Tibial nerve (tissue), 4 donors: ENCODE measurements around the gene TNFAIP8. TPM values are rescaled to one million over a fixed set of nuclear protein-coding genes. Genes with fewer than 3 reads are reported as not detected.

Experiments
- DNase-seq, 2 donors: peaks; one replicate each; pipeline ENCODE4 v3.0.0-alpha.2; 2019; ENCODE audit warnings: low spot score in 2 of 2
- H3K27ac ChIP-seq, 4 donors: fragments of 200-600 bp; sonication (generic) in 3 of 4; one replicate each; pipeline ENCODE4 v1.5.1; 2017 to 2019; ENCODE audit warnings: mild to moderate bottlenecking in 1 of 4
- H3K27me3 ChIP-seq, 2 donors: fragments of 200-600 bp; sonication (generic) in 1 of 2; one replicate each; pipeline versions ENCODE4 v1.5.1 to v1.6.0; 2017 to 2019
- H3K36me3 ChIP-seq, 3 donors: fragments of 200-600 bp; sonication (generic); one replicate each; pipeline ENCODE4 v1.5.1; 2018 to 2019
- H3K4me1 ChIP-seq, 4 donors: fragments of 200-600 bp; sonication (generic) in 3 of 4; one replicate each; pipeline ENCODE4 v1.5.1; 2017 to 2019
- H3K4me3 ChIP-seq, 4 donors: fragments of 200-600 bp; sonication (generic) in 3 of 4; one replicate each; pipeline ENCODE4 v1.5.1; 2017 to 2019; ENCODE audit warnings: mild to moderate bottlenecking in 1 of 4, moderate library complexity in 1 of 4
- H3K9me3 ChIP-seq, 4 donors: fragments of 200-600 bp; sonication (generic) in 3 of 4; one replicate each; pipeline ENCODE4 v1.5.1; 2017 to 2019
- CTCF ChIP-seq, 5 experiments: fragments of 200-600 bp in 3 of 5; fragments of 450-650 bp in 2 of 5; sonication (generic) in 3 of 5; IDR thresholded peaks; one replicate each; pipeline ENCODE4 v1.5.1; 2016 to 2019; ENCODE audit warnings: antibody characterized with exemption in 5 of 5, mild to moderate bottlenecking in 3 of 5, moderate library complexity in 2 of 5
- EP300 ChIP-seq, 2 donors: sonication (generic); formaldehyde crosslinking; IDR thresholded peaks; one replicate each; pipeline ENCODE4 v1.6.1; 2017; ENCODE audit warnings: antibody characterized with exemption in 2 of 2, mild to moderate bottlenecking in 1 of 2
- POLR2A ChIP-seq, 2 donors: fragments of 450-650 bp; IDR thresholded peaks; one replicate each; pipeline ENCODE4 v1.6.1; 2017; ENCODE audit warnings: antibody characterized with exemption in 2 of 2, mild to moderate bottlenecking in 2 of 2, moderate library complexity in 2 of 2
- WGBS, 2 donors: methylation state at CpG; one replicate each; pipeline ENCODE4 v1.1.5; 2018; 5-methylcytosine and 5-hydroxymethylcytosine counted together
- total RNA-seq, 4 donors: library from RNA; depleted of rRNA; stranded (reverse); fragments of >200 nt; gene quantifications; one replicate each; pipeline ENCODE4 v1.1.0, GENCODE V29; 2016

TNFAIP8 gene
- total RNA-seq, 4 donors from 2014 or later: 15.3 to 19.4 (median 17.8) TPM

GRCh38 chr5:119318256-119318894, 37.4 kb upstream of the TNFAIP8 start:
- Histone ChIP-seq H3K4me1 (peaks cover 0 to 10% (median 2%) of the 10 kb centered on the region in 4 donors), H3K27ac (no peak overlapping the region), H3K4me3 (no peak overlapping the region), H3K9me3 (no peaks in the 10 kb centered on the region), H3K27me3 (no peaks in the 10 kb centered on the region), H3K36me3 (no peaks in the 10 kb centered on the region)
- TF ChIP-seq EP300 (IDR thresholded peaks at IDR 0.05) (no peak), CTCF (IDR thresholded peaks at IDR 0.05) (no peak)
- WGBS, 2 donors: 66 to 82% methylated on average over 7 of the region's 7 CpGs
- no peak for DNase-seq

DNA sequence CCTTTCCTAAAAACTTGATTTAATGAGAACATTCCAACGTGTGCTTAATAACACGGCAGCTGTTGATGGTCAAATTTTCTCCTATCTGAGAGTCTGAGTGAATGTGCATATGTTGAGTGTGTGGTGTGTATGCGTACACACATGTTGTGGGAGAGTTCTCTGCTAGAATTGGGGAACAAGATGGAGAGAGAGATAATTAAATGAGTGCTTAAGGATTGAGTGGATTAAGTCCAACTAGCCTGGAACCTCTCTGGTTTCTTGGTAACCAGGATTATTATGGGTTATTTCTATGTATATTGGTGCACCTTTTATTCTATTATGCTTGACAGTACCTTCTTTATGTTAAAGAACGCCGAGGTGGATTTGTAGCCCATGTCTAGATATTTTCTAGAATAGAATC, 36.4 kb upstream of the TNFAIP8 start:
- Histone ChIP-seq H3K27me3 (no peaks in the 10 kb centered on the region), H3K4me3 (no peak overlapping the region), H3K9me3 (no peaks in the 10 kb centered on the region), H3K27ac (no peak overlapping the region), H3K4me1 (peaks cover 0 to 18% (median 4%) of the 10 kb centered on the region in 4 donors), H3K36me3 (no peaks in the 10 kb centered on the region)
- TF ChIP-seq EP300 (IDR thresholded peaks at IDR 0.05): no peak
- TF ChIP-seq POLR2A (IDR thresholded peaks at IDR 0.05): no peak
- TF ChIP-seq CTCF (IDR thresholded peaks at IDR 0.05): no peak
- WGBS, 2 donors: 88 to 89% methylated on average over 5 of the region's 5 CpGs
- no peak for DNase-seq

DNA sequence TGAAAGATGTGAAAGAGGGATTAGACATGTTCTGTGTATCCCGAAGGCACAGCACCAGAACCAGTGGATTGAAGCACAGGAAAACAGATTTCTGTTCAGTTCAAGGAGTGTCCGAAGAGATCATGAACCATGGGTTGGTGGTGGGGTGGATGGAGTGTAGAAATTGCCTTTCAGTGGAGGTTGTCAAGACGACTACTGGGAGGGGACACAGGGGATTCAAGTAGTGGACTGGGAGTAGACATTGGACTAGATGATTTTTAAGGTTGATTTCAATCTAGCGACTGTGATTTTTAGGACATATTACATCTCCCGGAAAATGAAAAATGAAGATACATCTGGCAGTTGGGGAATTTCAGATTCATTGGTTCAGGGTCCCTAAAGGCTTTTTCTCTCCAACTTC, 35.9 kb upstream of the TNFAIP8 start:
- TF ChIP-seq EP300 (IDR thresholded peaks at IDR 0.05) (no peak), POLR2A (IDR thresholded peaks at IDR 0.05) (no peak), CTCF (IDR thresholded peaks at IDR 0.05) (no peak)
- Histone ChIP-seq H3K27me3 (no peaks in the 10 kb centered on the region), H3K36me3 (no peaks in the 10 kb centered on the region), H3K4me1 (peaks cover 0 to 22% (median 6%) of the 10 kb centered on the region in 4 donors), H3K27ac (no peak overlapping the region), H3K4me3 (no peak overlapping the region), H3K9me3 (no peaks in the 10 kb centered on the region)
- WGBS, 2 donors: 93 to 96% methylated on average over 5 of the region's 5 CpGs
- no peak for DNase-seq

DNA sequence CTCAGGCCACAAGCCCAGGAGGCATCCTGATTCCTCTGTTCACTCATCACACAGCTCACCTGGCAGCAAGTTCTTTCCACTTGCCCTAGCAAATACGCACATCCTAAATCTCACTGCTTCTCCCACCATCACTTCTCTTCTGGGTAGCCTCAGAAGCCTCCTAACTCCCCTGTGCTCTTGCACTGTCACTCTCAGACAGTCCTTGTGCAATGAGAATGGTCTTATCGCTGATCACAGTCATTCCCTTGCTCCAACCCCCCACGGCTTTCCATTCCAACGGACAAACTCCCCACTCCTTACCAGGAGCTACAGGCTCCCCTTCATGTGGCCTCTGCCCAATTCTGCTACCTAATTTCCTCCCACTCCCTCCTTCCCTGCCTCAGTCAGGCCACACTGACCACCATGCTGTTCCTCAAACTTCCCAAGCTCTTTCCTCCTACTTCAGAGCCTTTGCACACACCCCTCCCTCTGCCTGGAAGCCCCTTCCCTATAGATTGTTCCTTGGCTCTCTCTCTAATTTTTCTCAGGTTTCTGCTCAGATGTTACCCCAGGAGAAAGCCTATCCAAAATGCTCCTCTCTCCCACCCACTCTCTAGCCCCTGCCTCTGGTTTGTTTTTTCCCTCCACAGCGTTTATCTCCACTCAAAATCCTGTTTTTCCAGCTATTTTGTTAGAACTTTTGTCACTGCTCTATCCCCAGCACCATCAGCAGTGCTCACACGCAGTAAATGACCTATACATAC, 34.1 kb upstream of the TNFAIP8 start:
- Histone ChIP-seq H3K9me3 (no peaks in the 10 kb centered on the region), H3K27ac (no peak overlapping the region), H3K27me3 (no peaks in the 10 kb centered on the region), H3K36me3 (no peaks in the 10 kb centered on the region), H3K4me3 (no peak overlapping the region), H3K4me1 (peaks cover 0 to 23% (median 7%) of the 10 kb centered on the region in 4 donors)
- WGBS, 2 donors: 86 to 93% methylated on average over 6 of the region's 6 CpGs
- DNase-seq: no peak
- no peak for TF ChIP-seq CTCF (IDR thresholded peaks at IDR 0.05)
- no peak for TF ChIP-seq EP300 (IDR thresholded peaks at IDR 0.05)
- TF ChIP-seq POLR2A (IDR thresholded peaks at IDR 0.05): no peak

- no peak for TF ChIP-seq EP300 (IDR thresholded peaks at IDR 0.05)
- no peak overlapping the region for H3K27ac ChIP-seq
- H3K27me3 ChIP-seq: no peaks in the 10 kb centered on the region
- no peaks in the 10 kb centered on the region for H3K9me3 ChIP-seq
- DNase-seq: no peak
- WGBS, 2 donors: 71 to 77% methylated on average over 7 of the region's 7 CpGs
- no peaks in the 10 kb centered on the region for H3K36me3 ChIP-seq
- peaks cover 0 to 27% (median 7%) of the 10 kb centered on the region in 4 donors for H3K4me1 ChIP-seq
- no peak overlapping the region for H3K4me3 ChIP-seq
Observed at GRCh38 chr5:119322312-119322947, 33.4 kb upstream of the TNFAIP8 start.
